ENCODE measurements around the gene SGO2. TPM values are rescaled to one million over a fixed set of nuclear protein-coding genes. Genes with fewer than 3 reads are reported as not detected.

SGO2 gene
- total and polyA plus RNA-seq, 2 donors from 2014 or later = 0.69 to 1.7 TPM

GRCh38 chr2:200617156-200618053 is 91.4 kb downstream of the SGO2 start:
- Histone ChIP-seq H3K9me3 (ENCODE audit: control insufficient read depth in 2 of 3, insufficient read depth in 1 of 3, low read length in 3 of 3) (no peaks in the 10 kb centered on the region), H3K36me3 (ENCODE audit: control insufficient read depth in 2 of 3, insufficient read depth in 3 of 3, low read length in 3 of 3) (peaks cover 0 to 5% (median 0%) of the 10 kb centered on the region in 3 donors), H3K4me1 (ENCODE audit: control insufficient read depth in 2 of 3, insufficient read depth in 2 of 3, low read depth in 1 of 3, low read length in 3 of 3) (peaks cover 0 to 24% (median 2%) of the 10 kb centered on the region in 3 donors), H3K4me3 (ENCODE audit: low read length in 3 of 3) (no peak overlapping the region), H3K27ac (ENCODE audit: low read depth in 2 of 2, low read length in 2 of 2) (no peak overlapping the region), H3K27me3 (ENCODE audit: control insufficient read depth, insufficient read depth, low read length) (no peaks in the 10 kb centered on the region), H3K9ac (ENCODE audit: low read length in 3 of 3) (no peak overlapping the region)
- FAIRE-seq (no peak), DNase-seq (no peak)
- TF ChIP-seq CTCF (IDR thresholded peaks at IDR 0.05; ENCODE audit: borderline replicate concordance, extremely low read depth, insufficient read depth) = no peak
- intact Hi-C loops (cut with DNase I) = no loop called here

- TF ChIP-seq CTCF (IDR thresholded peaks at IDR 0.05; ENCODE audit: borderline replicate concordance, extremely low read depth, insufficient read depth) = no peak
- DNase-seq (no peak), FAIRE-seq (no peak)
- Histone ChIP-seq H3K9me3 (ENCODE audit: control insufficient read depth in 2 of 3, insufficient read depth in 1 of 3, low read length in 3 of 3) (no peaks in the 10 kb centered on the region), H3K27me3 (ENCODE audit: control insufficient read depth, insufficient read depth, low read length) (no peaks in the 10 kb centered on the region), H3K27ac (ENCODE audit: low read depth in 2 of 2, low read length in 2 of 2) (no peak overlapping the region), H3K36me3 (ENCODE audit: control insufficient read depth in 2 of 3, insufficient read depth in 3 of 3, low read length in 3 of 3) (peaks cover 0 to 5% (median 0%) of the 10 kb centered on the region in 3 donors), H3K4me3 (ENCODE audit: low read length in 3 of 3) (no peak overlapping the region), H3K4me1 (ENCODE audit: control insufficient read depth in 2 of 3, insufficient read depth in 2 of 3, low read depth in 1 of 3, low read length in 3 of 3) (peaks cover 0 to 22% (median 2%) of the 10 kb centered on the region in 3 donors), H3K9ac (ENCODE audit: low read length in 3 of 3) (no peak overlapping the region)
- intact Hi-C loops (cut with DNase I) = no loop called here
These were observed 92.0 kb downstream of the SGO2 start for GRCh38 chr2:200618054-200618419.

GRCh38 chr2:200618590-200619021 is 92.6 kb downstream of the SGO2 start:
- H3K27me3 ChIP-seq (ENCODE audit: control insufficient read depth, insufficient read depth, low read length) = no peaks in the 10 kb centered on the region
- no peaks in the 10 kb centered on the region for H3K9me3 ChIP-seq (ENCODE audit: control insufficient read depth in 2 of 3, insufficient read depth in 1 of 3, low read length in 3 of 3)
- peaks cover 0 to 17% (median 2%) of the 10 kb centered on the region in 3 donors for H3K4me1 ChIP-seq (ENCODE audit: control insufficient read depth in 2 of 3, insufficient read depth in 2 of 3, low read depth in 1 of 3, low read length in 3 of 3)
- no peak overlapping the region for H3K4me3 ChIP-seq (ENCODE audit: low read length in 3 of 3)
- no peak for TF ChIP-seq CTCF (IDR thresholded peaks at IDR 0.05; ENCODE audit: borderline replicate concordance, extremely low read depth, insufficient read depth)
- intact Hi-C loops (cut with DNase I) = no loop called here
- FAIRE-seq = no peak
- H3K27ac ChIP-seq (ENCODE audit: low read depth in 2 of 2, low read length in 2 of 2) = no peak overlapping the region
- H3K9ac ChIP-seq (ENCODE audit: low read length in 3 of 3) = no peak overlapping the region
- H3K36me3 ChIP-seq (ENCODE audit: control insufficient read depth in 2 of 3, insufficient read depth in 3 of 3, low read length in 3 of 3) = peaks cover 0 to 5% (median 0%) of the 10 kb centered on the region in 3 donors
- peak in 2 of 5 donors; percentile 37 to 70 for DNase-seq

All from kidney (tissue), 14 donors.